ENCODE measurements around the gene PARP14. TPM values are rescaled to one million over a fixed set of nuclear protein-coding genes. Genes with fewer than 3 reads are reported as not detected.
"Not testable (repeated sequence)": the region's sequence is repeated elsewhere in the genome, so short reads cannot be mapped to it uniquely, and the experiment has no call there.

PARP14 gene, protein sequence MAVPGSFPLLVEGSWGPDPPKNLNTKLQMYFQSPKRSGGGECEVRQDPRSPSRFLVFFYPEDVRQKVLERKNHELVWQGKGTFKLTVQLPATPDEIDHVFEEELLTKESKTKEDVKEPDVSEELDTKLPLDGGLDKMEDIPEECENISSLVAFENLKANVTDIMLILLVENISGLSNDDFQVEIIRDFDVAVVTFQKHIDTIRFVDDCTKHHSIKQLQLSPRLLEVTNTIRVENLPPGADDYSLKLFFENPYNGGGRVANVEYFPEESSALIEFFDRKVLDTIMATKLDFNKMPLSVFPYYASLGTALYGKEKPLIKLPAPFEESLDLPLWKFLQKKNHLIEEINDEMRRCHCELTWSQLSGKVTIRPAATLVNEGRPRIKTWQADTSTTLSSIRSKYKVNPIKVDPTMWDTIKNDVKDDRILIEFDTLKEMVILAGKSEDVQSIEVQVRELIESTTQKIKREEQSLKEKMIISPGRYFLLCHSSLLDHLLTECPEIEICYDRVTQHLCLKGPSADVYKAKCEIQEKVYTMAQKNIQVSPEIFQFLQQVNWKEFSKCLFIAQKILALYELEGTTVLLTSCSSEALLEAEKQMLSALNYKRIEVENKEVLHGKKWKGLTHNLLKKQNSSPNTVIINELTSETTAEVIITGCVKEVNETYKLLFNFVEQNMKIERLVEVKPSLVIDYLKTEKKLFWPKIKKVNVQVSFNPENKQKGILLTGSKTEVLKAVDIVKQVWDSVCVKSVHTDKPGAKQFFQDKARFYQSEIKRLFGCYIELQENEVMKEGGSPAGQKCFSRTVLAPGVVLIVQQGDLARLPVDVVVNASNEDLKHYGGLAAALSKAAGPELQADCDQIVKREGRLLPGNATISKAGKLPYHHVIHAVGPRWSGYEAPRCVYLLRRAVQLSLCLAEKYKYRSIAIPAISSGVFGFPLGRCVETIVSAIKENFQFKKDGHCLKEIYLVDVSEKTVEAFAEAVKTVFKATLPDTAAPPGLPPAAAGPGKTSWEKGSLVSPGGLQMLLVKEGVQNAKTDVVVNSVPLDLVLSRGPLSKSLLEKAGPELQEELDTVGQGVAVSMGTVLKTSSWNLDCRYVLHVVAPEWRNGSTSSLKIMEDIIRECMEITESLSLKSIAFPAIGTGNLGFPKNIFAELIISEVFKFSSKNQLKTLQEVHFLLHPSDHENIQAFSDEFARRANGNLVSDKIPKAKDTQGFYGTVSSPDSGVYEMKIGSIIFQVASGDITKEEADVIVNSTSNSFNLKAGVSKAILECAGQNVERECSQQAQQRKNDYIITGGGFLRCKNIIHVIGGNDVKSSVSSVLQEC (N-terminal part only)
- total RNA-seq (2014; rRNA removed; shearing (Covaris generic)), result 73.7 and 113 TPM in 2 replicates

DNA sequence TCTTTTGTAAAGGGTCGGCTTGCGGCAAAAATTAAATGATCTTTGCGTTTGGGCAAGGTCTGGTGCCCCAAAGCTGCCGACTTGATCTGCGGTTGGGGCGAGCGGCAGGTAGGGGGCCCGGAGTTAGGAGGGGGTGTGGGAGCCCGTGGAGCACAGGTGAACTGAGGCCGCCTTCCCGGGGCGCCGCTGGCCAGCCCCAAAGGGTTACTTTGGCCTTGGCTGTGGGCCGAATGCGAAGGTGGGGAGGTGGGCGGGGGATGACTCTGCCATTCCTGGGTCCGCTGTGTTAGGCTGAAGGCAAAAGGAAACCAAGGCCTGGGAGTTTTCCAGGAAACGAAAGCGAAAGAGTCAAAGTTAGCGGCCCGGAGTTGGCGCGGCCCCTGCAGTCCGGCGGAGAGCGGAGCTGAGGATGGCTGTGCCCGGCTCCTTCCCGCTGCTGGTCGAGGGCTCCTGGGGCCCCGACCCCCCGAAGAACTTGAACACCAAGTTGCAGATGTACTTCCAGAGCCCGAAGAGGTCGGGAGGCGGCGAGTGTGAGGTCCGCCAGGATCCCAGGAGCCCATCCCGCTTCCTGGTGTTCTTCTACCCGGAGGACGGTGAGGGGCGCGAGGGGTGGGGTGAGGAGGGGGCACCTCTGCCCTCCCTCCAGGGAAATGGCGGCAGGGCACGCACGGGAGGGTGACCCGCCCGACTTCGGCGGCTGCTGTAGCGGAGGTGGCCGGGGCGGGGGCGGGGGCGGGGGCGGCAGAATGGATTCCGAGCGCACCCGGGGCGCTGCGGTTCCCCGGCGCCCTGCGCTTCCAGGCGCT lies at the start of gene PARP14:
TSS of gene PARP14 (plus strand) at position 365 of the 809 bp plus-strand sequence. CDS start at position 410, 45 bp downstream.
- DNase-seq (ENCODE audit: low read depth), result peak; percentile 79

DNA sequence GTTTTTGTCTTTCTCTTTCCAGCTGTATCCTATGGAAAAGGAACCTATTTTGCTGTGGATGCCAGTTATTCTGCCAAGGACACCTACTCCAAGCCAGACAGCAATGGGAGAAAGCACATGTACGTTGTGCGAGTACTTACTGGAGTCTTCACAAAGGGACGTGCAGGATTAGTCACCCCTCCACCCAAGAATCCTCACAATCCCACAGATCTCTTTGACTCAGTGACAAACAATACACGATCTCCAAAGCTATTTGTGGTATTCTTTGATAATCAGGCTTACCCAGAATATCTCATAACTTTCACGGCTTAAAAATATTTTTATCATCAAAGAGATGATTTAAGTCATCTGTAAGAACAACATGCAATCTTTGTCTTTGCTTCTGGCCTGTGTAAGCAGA lies 44.9 kb upstream of the PARP14 start:
- peak; percentile 51 for DNase-seq (ENCODE audit: low read depth)

DNA sequence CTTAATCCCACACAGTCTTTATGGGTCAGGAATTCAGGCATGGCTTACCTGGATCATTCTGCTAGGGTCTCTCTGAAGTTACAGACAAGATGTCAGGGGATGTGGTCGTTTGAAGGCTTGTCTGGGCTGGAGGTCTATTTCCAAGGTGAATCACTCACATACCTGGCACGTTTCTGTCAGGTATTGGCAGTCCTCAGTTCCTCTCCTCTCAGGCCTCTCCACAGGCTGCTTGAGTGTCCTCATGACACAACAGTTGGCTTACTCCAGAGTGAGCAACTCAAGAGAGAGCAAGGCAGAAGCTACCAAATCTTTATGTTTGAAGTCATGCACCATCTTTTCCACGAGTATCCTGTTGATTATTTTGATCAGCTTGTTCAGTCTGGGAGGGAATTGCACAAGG lies 43.9 kb upstream of the PARP14 start:
- no peak for DNase-seq (ENCODE audit: low read depth)

DNA sequence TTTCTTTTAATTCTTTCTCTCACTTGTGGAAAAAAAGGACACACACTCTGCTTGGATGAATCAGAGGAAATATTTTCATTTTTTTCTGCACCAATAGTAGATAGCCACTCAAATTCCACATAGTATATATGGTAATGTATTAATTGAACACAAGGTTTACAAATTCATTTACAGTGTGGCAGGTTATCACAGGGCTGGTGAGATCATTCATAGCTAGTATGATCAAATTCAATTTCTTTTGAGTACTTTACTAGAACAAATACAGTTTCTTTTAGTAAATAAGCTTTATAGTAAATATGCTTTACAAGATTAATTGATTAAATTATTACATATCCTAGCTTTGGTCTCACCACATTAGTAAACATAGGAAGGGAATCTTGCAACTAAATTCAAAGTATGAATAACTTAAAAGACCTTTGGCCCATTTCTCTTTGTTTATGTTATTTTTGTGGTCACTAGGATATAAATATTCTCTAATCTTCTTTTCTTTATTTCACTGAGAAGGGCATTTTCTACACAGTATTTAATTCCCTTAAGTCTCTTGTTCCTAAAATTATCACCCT lies 40.1 kb upstream of the PARP14 start:
- no peak for DNase-seq (ENCODE audit: low read depth)

DNA sequence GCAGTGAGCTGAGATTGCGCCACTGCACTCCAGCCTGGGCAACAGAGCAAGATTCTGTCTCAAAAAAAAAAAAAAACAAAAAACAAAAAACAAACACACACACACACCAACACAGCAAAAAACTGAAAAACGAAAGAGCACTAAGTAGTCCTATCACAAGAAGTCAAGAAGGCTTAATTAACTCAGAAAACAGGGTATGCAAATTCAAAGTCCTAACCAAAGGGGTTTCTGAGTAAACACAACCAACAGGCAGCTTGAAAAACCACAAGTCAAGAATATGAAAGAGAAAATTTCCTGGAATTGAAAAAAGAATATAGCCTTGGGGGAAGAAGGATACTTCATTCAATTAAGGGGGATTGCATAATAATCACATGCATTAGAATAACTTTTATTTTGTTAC lies 37.7 kb upstream of the PARP14 start:
- DNase-seq (ENCODE audit: low read depth), result peak; percentile 36

DNA sequence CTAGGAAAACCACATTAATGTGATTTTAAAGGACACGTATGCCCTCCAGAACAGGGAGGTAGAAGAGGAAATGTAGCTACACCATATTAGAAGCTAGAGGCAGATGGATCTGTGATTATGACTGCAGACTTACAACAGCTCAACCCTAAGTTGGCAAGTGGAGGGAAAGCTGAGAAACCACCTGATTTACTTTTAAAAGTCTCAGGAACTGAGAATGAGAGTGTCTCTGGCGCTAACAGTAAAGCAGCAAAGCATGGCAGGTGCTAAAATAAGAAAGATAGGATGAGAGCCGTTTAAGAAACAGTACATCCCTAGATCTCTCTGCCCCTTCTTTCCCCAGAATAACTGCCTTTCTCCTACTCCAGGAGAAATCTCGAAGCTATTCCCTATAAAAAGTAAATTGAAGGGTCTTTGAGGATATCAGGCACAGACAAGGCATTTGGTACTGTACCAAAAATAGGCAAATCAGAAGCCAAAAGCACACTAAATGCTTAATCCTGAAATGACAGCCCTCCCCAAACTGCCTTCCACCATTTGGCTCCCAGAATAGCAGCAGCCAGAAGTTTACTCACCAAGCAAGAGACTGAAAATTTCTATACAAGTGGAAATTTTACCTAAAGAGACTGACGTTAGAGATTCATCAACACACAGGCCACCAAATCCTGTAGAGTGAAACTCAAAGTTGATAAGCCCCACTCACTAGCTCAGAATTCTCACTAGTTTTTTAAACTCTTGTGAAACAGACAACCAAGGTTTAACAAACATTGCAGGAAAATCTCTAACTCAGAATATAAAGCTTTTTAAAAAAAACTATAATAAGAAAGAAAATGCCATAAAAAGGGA lies 34.3 kb upstream of the PARP14 start:
- DNase-seq (ENCODE audit: low read depth), result peak; percentile 56

DNA sequence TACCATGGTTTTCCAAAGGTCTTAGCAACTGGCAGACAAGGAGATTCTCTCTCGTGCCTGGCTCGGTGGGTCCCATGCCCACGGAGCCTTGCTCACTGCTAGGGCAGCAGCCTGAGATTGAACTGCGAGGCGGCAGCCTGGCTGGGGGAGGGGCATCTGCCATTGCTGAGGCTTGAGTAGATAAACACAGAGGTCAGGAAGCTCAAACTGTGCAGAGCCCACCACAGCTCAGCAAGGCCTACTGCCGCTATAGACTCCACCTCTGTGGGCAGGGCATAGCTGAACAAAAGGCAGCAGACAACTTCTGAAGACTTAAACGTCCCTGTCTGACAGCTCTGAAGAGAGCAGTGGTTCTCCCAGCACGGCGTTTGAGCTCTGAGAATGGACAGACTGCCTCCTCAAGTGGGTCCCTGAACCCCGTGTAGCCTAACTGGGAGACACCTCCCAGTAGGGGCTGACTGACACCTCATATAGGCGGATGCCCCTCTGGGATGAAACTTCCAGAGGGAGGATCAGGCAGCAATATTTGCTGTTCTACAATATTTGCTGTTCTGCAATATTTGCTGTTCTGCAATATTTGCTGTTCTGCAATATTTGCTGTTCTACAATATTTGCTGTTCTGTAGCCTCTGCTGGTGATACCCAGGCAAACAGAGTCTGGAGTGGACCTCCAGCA lies 29.3 kb upstream of the PARP14 start:
- not testable (repeated sequence) for DNase-seq (ENCODE audit: low read depth)

DNA sequence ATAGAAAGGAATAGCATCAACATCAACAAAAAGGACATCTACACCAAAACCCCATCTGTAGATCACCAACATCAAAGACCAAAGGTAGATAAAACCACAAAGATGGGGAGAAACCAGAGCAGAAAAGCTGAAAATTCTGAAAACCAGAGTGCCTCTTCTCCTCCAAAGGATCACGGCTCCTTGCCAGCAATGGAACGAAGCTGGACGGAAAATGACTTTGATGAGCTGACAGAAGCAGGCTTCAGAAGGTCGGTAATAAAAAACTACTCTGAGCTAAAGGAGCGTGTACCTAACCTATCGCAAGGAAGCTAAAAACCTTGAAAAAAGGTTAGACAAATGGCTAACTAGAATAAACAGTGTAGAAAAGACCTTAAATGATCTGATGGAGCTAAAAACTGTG lies 28.7 kb upstream of the PARP14 start:
- DNase-seq (ENCODE audit: low read depth), result not testable (repeated sequence)

DNA sequence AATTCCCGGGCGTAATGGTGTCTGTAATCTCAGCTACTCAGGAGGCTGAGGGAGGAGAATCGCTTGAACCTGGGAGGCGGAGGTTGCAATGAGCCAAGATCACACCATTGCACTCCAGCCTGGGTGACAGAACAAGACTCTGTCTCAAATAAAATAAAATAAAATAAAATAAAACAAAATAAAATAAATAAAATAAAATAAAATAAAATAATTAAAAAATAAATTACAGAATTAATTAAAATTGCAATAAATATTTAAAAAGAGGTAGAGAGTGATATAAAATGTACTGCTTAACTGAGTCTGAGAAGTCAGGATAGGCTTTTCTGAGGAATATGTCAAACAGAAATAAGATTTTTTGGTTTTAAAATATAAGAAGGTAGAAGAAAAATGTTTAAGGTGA lies 22.3 kb upstream of the PARP14 start:
- not testable (repeated sequence) for DNase-seq (ENCODE audit: low read depth)

DNA sequence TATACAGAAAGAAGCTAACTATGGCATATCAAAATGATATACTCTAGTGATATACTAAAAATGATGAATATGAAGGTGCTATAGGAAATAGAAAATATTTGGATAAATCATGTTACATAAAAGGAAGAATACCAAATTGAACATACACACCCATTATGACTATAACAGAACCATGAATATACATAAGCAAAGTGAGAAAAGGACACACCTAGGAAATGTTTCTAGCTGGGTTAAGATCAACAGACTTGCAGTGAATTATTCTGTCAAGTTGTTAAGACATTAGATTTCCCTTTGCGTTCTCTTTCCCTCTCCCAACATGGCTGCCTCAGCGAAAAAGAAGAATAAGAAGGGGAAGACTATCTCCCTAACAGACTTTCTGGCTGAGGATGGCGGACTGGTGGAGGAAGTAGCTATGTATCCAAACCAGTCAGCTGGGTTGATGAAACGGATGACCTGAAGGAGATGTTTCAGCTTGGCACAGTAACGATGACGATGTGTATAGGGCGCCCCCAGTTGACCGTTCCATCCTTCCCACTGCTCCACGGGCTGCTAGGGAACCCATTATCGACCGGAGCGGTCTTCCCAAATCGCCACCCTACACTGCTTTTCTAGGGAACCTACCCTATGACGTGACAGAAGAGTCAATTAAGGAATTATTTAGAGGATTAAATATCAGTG lies 20.2 kb upstream of the PARP14 start:
- no peak for DNase-seq (ENCODE audit: low read depth)

DNA sequence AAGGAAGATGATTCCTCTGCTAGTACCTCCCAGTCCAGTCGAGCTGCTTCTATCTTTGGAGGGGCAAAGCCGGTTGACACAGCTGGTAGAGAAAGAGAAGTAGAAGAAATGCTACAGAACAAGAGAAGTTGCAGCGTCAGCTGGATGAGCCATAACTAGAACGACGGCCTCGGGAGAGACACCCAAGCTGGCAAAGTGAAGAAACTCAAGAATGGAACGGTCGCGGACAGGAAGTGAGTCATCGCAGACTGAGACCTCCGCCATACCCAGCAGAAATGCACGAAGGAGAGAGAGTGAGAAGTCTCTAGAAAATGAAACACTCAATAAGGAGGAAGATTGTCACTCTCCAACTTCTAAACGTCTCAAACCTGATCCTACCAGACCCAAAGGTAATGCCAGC lies 19.0 kb upstream of the PARP14 start:
- DNase-seq (ENCODE audit: low read depth), result peak; percentile 66

DNA sequence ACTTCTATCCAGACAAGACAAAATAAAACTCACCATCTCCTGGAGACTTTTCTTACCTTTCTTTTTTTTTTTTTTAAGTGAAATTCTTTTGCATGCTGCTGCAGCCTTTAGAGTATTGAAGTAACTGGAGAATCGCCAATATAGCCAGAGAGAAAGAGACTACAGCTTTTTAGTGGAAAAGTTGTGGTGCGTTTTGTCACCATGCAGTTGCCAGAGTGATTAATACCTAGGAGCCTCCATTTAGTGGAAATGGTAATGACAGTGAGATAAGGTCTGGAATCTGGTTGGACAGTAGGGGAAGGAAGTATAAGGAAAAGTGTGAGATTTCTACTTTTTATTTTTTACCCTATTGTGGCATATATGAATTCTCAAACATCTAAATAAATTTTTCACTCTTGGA lies 18.1 kb upstream of the PARP14 start:
- no peak for DNase-seq (ENCODE audit: low read depth)

DNA sequence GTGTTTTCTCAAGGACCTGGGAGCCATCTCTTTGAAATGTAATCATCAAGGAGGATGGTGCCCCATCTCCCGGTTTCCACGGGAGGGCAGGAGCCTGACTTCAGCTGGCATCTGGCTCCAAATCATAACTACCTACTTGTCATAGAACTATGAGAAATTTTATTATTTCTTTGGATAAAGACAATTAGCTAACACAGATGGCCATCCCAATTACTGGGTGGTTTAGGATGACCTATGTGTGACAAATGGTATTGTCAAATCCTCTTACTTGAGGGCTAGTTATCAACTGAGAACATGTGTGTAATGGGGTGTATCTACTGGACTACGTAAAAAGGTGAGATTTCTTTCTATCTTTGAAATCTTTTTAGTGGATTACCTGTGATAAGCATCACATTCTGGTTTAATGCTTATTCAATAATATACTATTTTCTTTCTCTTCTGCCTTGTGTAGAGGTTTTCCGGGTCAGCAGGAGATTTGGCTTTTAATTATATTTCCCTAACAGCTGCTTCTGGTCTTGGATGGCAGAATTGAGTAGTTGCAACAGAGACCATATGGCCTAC lies 15.3 kb upstream of the PARP14 start:
- DNase-seq (ENCODE audit: low read depth), result no peak

DNA sequence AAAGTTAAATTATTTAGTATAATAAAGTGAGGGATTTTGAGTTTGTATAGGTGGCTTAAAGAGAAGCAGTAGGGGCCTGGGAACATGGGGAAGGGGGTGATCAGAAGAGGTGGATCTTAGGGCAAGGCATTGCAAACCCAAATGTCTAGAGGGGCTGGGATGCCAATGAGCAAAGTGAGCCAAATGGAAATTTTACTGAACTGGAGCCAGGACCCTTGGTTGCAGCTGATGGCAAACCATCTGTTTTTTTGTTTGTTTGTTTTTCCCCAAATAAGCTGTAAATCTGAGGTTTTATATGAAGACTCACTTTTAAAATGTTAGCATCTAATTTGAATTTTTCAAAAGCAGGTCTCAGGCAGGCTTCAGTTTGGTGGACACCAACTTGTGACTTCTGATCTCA lies 14.8 kb upstream of the PARP14 start:
- no peak for DNase-seq (ENCODE audit: low read depth)

DNA sequence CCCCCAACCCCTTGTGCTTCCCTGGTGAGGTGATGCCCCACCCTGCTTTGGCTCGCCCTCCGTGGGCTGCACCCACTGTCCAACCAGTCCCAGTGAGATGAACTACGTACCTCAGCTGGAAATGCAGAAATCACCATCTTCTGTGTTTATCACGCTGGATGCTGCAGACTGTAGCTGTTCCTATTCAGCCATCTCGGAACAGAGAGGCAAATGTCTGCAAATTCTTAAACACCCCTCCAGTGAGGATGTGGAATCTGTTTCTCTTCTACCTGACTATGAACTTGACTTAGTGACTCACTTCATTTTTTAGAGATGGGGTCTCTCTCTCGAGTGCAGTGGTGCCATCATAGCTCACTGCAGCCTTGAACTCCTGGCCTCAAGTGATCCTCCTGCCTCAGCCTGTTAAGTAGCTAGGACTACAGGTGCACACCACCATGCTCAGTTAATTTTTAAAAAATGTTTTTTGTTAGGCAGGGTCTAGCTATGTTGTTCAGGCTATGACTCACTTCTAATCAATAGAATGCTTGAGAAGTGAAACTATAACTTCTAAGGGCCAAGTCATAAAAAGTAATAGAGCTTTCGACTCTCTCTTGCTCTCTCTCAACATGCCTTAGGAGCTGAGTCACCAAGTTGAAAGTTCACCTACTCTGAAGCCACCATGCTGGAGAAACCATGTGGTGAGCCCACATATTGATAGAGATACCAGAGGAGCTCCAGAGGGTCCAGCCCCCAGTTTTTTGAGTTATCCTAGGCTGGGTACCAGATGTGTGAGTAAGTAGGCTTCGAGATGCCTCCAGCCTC lies 11.5 kb upstream of the PARP14 start:
- peak; percentile 64 for DNase-seq (ENCODE audit: low read depth)

DNA sequence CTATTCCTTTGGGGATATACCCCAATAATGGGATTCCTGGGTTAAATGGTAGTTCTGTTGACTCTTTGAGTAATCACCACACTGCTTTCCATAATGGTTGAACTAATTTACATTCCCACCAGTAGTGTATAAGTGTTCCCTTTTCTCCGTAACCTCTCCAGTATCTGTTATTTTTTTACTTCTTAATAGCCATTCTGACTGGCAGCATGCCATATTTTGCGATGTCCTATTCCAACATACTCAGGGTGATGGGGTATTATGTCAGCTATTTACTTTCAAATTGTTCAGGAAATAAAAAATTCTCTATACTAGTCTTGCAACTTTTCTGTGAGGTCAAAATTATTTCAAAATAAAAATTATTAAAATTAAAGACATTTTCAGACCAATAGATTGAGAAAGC lies 9.1 kb upstream of the PARP14 start:
- no peak for DNase-seq (ENCODE audit: low read depth)

DNA sequence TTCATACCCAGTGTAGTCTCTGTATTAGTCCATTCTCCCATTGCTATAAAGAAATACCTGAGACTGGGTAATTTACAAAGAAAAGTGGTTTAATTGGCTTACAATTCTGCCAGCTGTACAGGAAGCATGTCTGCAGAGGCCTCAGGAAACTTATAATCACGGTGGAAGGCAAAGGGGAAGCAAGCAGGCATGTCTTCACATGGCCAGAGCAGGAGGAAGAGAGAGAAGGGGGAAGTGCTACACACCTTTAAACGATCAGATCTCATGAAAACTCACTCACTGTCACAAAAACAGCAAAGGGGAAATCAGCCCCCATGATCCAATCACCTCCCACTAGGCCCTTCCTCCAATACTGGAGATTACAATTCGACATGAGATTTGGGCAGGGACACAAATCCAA lies 6.3 kb upstream of the PARP14 start:
- DNase-seq (ENCODE audit: low read depth), result no peak
